ENCODE measurements around the gene IRF5.
A peak's percentile ranks its signal among the peaks of the same experiment; 100 is the strongest.

IRF5 gene

GRCh38 chr7:128922496-128923410 is 15.0 kb upstream of the IRF5 start:
- Mint-ChIP-seq H3K4me1 (ENCODE audit: low read depth) (no peaks in the 10 kb centered on the region), H3K36me3 (no peaks in the 10 kb centered on the region), H3K4me3 (no peak overlapping the region), H3K27me3 (peaks cover 8% of the 10 kb centered on the region), H3K9me3 (ENCODE audit: low read depth) (no peaks in the 10 kb centered on the region), H3K27ac (no peak overlapping the region)

- no peak overlapping the region for H3K27ac Mint-ChIP-seq
- H3K4me3 Mint-ChIP-seq: no peak overlapping the region
- H3K27me3 Mint-ChIP-seq: peaks cover 5% of the 10 kb centered on the region
- no peaks in the 10 kb centered on the region for H3K4me1 Mint-ChIP-seq (ENCODE audit: low read depth)
- no peaks in the 10 kb centered on the region for H3K36me3 Mint-ChIP-seq
- H3K9me3 Mint-ChIP-seq (ENCODE audit: low read depth): no peaks in the 10 kb centered on the region
Observed at GRCh38 chr7:128923411-128923800, 14.3 kb upstream of the IRF5 start.

GRCh38 chr7:128924707-128925588 is 12.8 kb upstream of the IRF5 start:
- H3K9me3 Mint-ChIP-seq (ENCODE audit: low read depth): no peaks in the 10 kb centered on the region
- no peak overlapping the region for H3K4me3 Mint-ChIP-seq
- no peak overlapping the region for H3K27ac Mint-ChIP-seq
- H3K4me1 Mint-ChIP-seq (ENCODE audit: low read depth): no peaks in the 10 kb centered on the region
- H3K36me3 Mint-ChIP-seq: no peaks in the 10 kb centered on the region
- peaks cover 5% of the 10 kb centered on the region for H3K27me3 Mint-ChIP-seq

- H3K27ac Mint-ChIP-seq: no peak overlapping the region
- peaks cover 2% of the 10 kb centered on the region for H3K27me3 Mint-ChIP-seq
- H3K4me3 Mint-ChIP-seq: no peak overlapping the region
- no peaks in the 10 kb centered on the region for H3K9me3 Mint-ChIP-seq (ENCODE audit: low read depth)
- no peaks in the 10 kb centered on the region for H3K36me3 Mint-ChIP-seq
- peaks cover 5% of the 10 kb centered on the region for H3K4me1 Mint-ChIP-seq (ENCODE audit: low read depth)
Observed at GRCh38 chr7:128928159-128928813, 9.4 kb upstream of the IRF5 start.

- Mint-ChIP-seq H3K9me3 (ENCODE audit: low read depth) (no peaks in the 10 kb centered on the region), H3K27me3 (peaks cover 2% of the 10 kb centered on the region), H3K4me1 (ENCODE audit: low read depth) (peaks cover 8% of the 10 kb centered on the region)
Observed at GRCh38 chr7:128928882-128929788, 8.6 kb upstream of the IRF5 start.

GRCh38 chr7:128931190-128931798 is 6.4 kb upstream of the IRF5 start:
- H3K4me3 Mint-ChIP-seq: no peak overlapping the region
- H3K27me3 Mint-ChIP-seq: no peaks in the 10 kb centered on the region
- H3K4me1 Mint-ChIP-seq (ENCODE audit: low read depth): peaks cover 8% of the 10 kb centered on the region

More at GRCh38 chr7:128928882-128929788, 8.6 kb upstream of the IRF5 start:
- no peak overlapping the region for H3K27ac Mint-ChIP-seq
- H3K36me3 Mint-ChIP-seq: no peaks in the 10 kb centered on the region
- H3K4me3 Mint-ChIP-seq: no peak overlapping the region

GRCh38 chr7:128931965-128932861 is 5.5 kb upstream of the IRF5 start:
- peaks cover 5% of the 10 kb centered on the region for H3K27me3 Mint-ChIP-seq
- no peaks in the 10 kb centered on the region for H3K36me3 Mint-ChIP-seq
- no peak overlapping the region for H3K4me3 Mint-ChIP-seq

More at GRCh38 chr7:128931190-128931798, 6.4 kb upstream of the IRF5 start:
- H3K36me3 Mint-ChIP-seq: no peaks in the 10 kb centered on the region
- no peak overlapping the region for H3K27ac Mint-ChIP-seq
- no peaks in the 10 kb centered on the region for H3K9me3 Mint-ChIP-seq (ENCODE audit: low read depth)

GRCh38 chr7:128932862-128933179 is 4.9 kb upstream of the IRF5 start:
- Mint-ChIP-seq H3K27me3 (peaks cover 7% of the 10 kb centered on the region), H3K27ac (no peak overlapping the region), H3K9me3 (ENCODE audit: low read depth) (no peaks in the 10 kb centered on the region), H3K36me3 (no peaks in the 10 kb centered on the region), H3K4me1 (ENCODE audit: low read depth) (peaks cover 14% of the 10 kb centered on the region), H3K4me3 (peak overlapping the region; percentile 27)

More at GRCh38 chr7:128931965-128932861, 5.5 kb upstream of the IRF5 start:
- peaks cover 14% of the 10 kb centered on the region for H3K4me1 Mint-ChIP-seq (ENCODE audit: low read depth)
- no peaks in the 10 kb centered on the region for H3K9me3 Mint-ChIP-seq (ENCODE audit: low read depth)
- H3K27ac Mint-ChIP-seq: no peak overlapping the region

GRCh38 chr7:128933180-128933891 is 4.4 kb upstream of the IRF5 start:
- Mint-ChIP-seq H3K36me3 (no peaks in the 10 kb centered on the region), H3K27me3 (peaks cover 8% of the 10 kb centered on the region), H3K4me1 (ENCODE audit: low read depth) (peaks cover 15% of the 10 kb centered on the region), H3K9me3 (ENCODE audit: low read depth) (no peaks in the 10 kb centered on the region), H3K4me3 (peak overlapping the region; percentile 77), H3K27ac (peak overlapping the region; percentile 91)

GRCh38 chr7:128934361-128935341 is 3.1 kb upstream of the IRF5 start:
- Mint-ChIP-seq H3K27ac (no peak overlapping the region), H3K4me1 (ENCODE audit: low read depth) (peaks cover 18% of the 10 kb centered on the region), H3K9me3 (ENCODE audit: low read depth) (no peaks in the 10 kb centered on the region), H3K4me3 (no peak overlapping the region), H3K36me3 (no peaks in the 10 kb centered on the region), H3K27me3 (peaks cover 11% of the 10 kb centered on the region)

- no peaks in the 10 kb centered on the region for H3K36me3 Mint-ChIP-seq
- no peak overlapping the region for H3K4me3 Mint-ChIP-seq
- H3K9me3 Mint-ChIP-seq (ENCODE audit: low read depth): no peaks in the 10 kb centered on the region
- H3K4me1 Mint-ChIP-seq (ENCODE audit: low read depth): peaks cover 18% of the 10 kb centered on the region
- H3K27ac Mint-ChIP-seq: no peak overlapping the region
- H3K27me3 Mint-ChIP-seq: peaks cover 11% of the 10 kb centered on the region
Observed at GRCh38 chr7:128935342-128935730, 2.4 kb upstream of the IRF5 start.

- Mint-ChIP-seq H3K27me3 (peaks cover 16% of the 10 kb centered on the region), H3K27ac (no peak overlapping the region), H3K4me3 (peak overlapping the region; percentile 85), H3K9me3 (ENCODE audit: low read depth) (no peaks in the 10 kb centered on the region), H3K36me3 (no peaks in the 10 kb centered on the region), H3K4me1 (ENCODE audit: low read depth) (peaks cover 24% of the 10 kb centered on the region)
Observed at GRCh38 chr7:128936798-128937197, 929 bp upstream of the IRF5 start.

Measured in activated naive CD8-positive, alpha-beta T cell (primary cell).